Left cardiac atrium (tissue), 4 donors: Measurements from ENCODE around the gene BRMS1. TPM values are rescaled to one million over a fixed set of nuclear protein-coding genes. Genes with fewer than 3 reads are reported as not detected.
"Not testable (repeated sequence)": the region's sequence is repeated elsewhere in the genome, so short reads cannot be mapped to it uniquely, and the experiment has no call there.

Experiments used
- ATAC-seq, 2 donors: fragments of 200-7000 bp; cut with Tn5 transposase; one replicate each; pipeline ENCODE4 v1.9.1; 2020; ENCODE audit warnings: mild to moderate bottlenecking in 2 of 2, moderate library complexity in 2 of 2
- DNase-seq: peaks from one replicate; pipeline ENCODE4 v3.0.0-alpha.2; 2020
- intact Hi-C, 2 donors: fragments of 100-400 bp; cut with DNase I; formaldehyde crosslinking; loops; one replicate each; pipeline versions ENCODE4 v1.14.1 to v1.15.1; 2022 to 2023
- total RNA-seq, 2 donors: library from RNA; stranded (reverse); fragmentation: NEBNext Ultra II Directional; extraction: Animal tissue kit (Norgen Biotek cat#: 25700); gene quantifications; one replicate each; pipeline ENCODE4 v1.2.1, GENCODE V29; 2021
- donor health status: DM: no; HTN: yes; CAD: no.
- donor health status: DM: no; HTN: yes; CAD: no; lungs with severe emphysema.
- donor health status: DM: yes; HTN: yes; CAD: no.
- donor health status: Dilated cardiomyopathy.

BRMS1 gene
- total RNA-seq, 2 donors from 2014 or later, result 14.9 to 19.3 TPM

- ATAC-seq, result no peak
- intact Hi-C loops, result no loop called here
- no peak for DNase-seq
These were observed 20.3 kb upstream of the BRMS1 start for GRCh38 chr11:66365166-66365565.

GRCh38 chr11:66363805-66364535 lies 19.1 kb upstream of the BRMS1 start:
- ATAC-seq, result peak; percentile 22 to 41
- DNase-seq, result no peak
- intact Hi-C loops, result no loop called here

GRCh38 chr11:66363187-66363601 lies 18.3 kb upstream of the BRMS1 start:
- DNase-seq (no peak), ATAC-seq (peak; percentile 3 to 9)
- intact Hi-C loops, result no loop called here

- intact Hi-C loops, result no loop called here
- no peak for DNase-seq
- ATAC-seq, result peak in 1 of 2 donors; percentile 3
These were observed 17.7 kb upstream of the BRMS1 start for GRCh38 chr11:66362481-66363147.

- intact Hi-C loops, result no loop called here
- DNase-seq, result no peak
- no peak for ATAC-seq
These were observed 16.6 kb upstream of the BRMS1 start for GRCh38 chr11:66361502-66361941.

- ATAC-seq, result no peak
- no peak for DNase-seq
- intact Hi-C loops, result no loop called here
These were observed 15.6 kb upstream of the BRMS1 start for GRCh38 chr11:66360406-66361073.

GRCh38 chr11:66359662-66360087 lies 14.8 kb upstream of the BRMS1 start:
- intact Hi-C loops, result no loop called here
- DNase-seq (no peak), ATAC-seq (peak in 1 of 2 donors; percentile 17)

- DNase-seq, ATAC-seq, intact Hi-C loops: not testable (repeated sequence)
These were observed 5.8 kb upstream of the BRMS1 start for GRCh38 chr11:66350560-66351235.

GRCh38 chr11:66349084-66349386 lies 4.1 kb upstream of the BRMS1 start:
- no peak for ATAC-seq
- DNase-seq, result no peak
- intact Hi-C loops, result loop anchor here in 1 of 2 donors (5.0 kb wide), 1 partner anchor 38 kb away; no protein-coding TSS in a partner anchor

GRCh38 chr11:66347425-66348276 lies 2.7 kb upstream of the BRMS1 start, which contains the start of gene B4GAT1:
Gene B4GAT1 (minus strand): TSS chr11:66347629. CDS start chr11:66347545, 84 bp downstream.
- peak; percentile 78 for DNase-seq
- ATAC-seq, result peak; percentile 83 to 88
- intact Hi-C loops, result loop anchor here in 1 of 2 donors (5.0 kb wide), 1 partner anchor 40 kb away; no protein-coding TSS in a partner anchor

- intact Hi-C loops, result loop anchor here in 1 of 2 donors (5.0 kb wide), 1 partner anchor 41 kb away; no protein-coding TSS in a partner anchor
- ATAC-seq, result peak; percentile 3 to 7
- DNase-seq, result no peak
These were observed 1.8 kb upstream of the BRMS1 start for GRCh38 chr11:66346476-66347424.

- intact Hi-C loops, result loop anchor here in 1 of 2 donors (5.0 kb wide), 1 partner anchor 42 kb away; no protein-coding TSS in a partner anchor
- DNase-seq, result no peak
- no peak for ATAC-seq
These were observed 379 bp upstream of the BRMS1 start for GRCh38 chr11:66345316-66345649.

GRCh38 chr11:66343176-66343575 lies 1.7 kb downstream of the BRMS1 start:
- intact Hi-C loops, result no loop called here
- ATAC-seq (no peak), DNase-seq (no peak)

- ATAC-seq, result no peak
- DNase-seq, result no peak
- intact Hi-C loops, result no loop called here
These were observed 3.3 kb downstream of the BRMS1 start for GRCh38 chr11:66341502-66342126.

GRCh38 chr11:66340596-66341501 lies 4.1 kb downstream of the BRMS1 start:
- intact Hi-C loops, result no loop called here
- ATAC-seq, result no peak
- DNase-seq, result no peak
